Vagina (tissue), 2 donors: Measurements from ENCODE around the gene TRAF2.

ENCODE experiments used
- POLR2A ChIP-seq, 2 donors: fragments of 450-650 bp; IDR thresholded peaks; one replicate each; pipeline ENCODE4 v1.6.1; 2017; ENCODE audit warnings: antibody characterized with exemption in 2 of 2, mild to moderate bottlenecking in 2 of 2, moderate library complexity in 2 of 2
- POLR2AphosphoS5 ChIP-seq, 2 donors: sonication (generic); formaldehyde crosslinking; IDR thresholded peaks; one replicate each; pipeline ENCODE4 v1.9.0; 2017; ENCODE audit warnings: antibody characterized with exemption in 2 of 2, mild to moderate bottlenecking in 2 of 2, low read depth in 1 of 2; ENCODE audit not compliant: insufficient read depth in 1 of 2
- TF ChIP-seq, protein P1 (sequence below), 3 experiments: fragments of 450-650 bp in 2 of 3; fragments of 200-600 bp in 1 of 3; sonication (generic) in 1 of 3; IDR thresholded peaks; one replicate each; pipeline ENCODE4 v1.5.1; 2017 to 2019; ENCODE audit warnings: antibody characterized with exemption in 3 of 3, mild to moderate bottlenecking in 2 of 3, moderate library complexity in 2 of 3

DNA sequence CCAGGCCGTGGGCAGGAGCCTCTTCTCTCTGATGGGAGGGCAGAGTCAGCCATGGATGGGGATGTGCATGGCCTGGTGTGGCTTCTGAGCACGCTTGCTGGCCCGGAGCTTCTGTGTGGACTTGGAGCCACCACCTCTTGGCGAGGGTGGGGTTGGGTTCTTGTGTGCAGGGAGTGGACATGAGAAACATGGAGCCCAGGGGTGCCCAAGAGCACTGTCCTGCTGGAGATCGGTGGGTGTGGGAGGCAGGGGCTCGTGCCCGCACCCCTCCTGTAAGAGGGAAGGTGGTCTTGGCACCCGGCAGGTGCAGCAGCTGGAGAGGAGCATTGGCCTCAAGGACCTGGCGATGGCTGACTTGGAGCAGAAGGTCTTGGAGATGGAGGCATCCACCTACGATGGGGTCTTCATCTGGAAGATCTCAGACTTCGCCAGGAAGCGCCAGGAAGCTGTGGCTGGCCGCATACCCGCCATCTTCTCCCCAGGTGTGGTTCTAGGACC, 34.5 kb downstream of the TRAF2 start:
- TF ChIP-seq, protein P1, sequence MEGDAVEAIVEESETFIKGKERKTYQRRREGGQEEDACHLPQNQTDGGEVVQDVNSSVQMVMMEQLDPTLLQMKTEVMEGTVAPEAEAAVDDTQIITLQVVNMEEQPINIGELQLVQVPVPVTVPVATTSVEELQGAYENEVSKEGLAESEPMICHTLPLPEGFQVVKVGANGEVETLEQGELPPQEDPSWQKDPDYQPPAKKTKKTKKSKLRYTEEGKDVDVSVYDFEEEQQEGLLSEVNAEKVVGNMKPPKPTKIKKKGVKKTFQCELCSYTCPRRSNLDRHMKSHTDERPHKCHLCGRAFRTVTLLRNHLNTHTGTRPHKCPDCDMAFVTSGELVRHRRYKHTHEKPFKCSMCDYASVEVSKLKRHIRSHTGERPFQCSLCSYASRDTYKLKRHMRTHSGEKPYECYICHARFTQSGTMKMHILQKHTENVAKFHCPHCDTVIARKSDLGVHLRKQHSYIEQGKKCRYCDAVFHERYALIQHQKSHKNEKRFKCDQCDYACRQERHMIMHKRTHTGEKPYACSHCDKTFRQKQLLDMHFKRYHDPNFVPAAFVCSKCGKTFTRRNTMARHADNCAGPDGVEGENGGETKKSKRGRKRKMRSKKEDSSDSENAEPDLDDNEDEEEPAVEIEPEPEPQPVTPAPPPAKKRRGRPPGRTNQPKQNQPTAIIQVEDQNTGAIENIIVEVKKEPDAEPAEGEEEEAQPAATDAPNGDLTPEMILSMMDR (IDR thresholded peaks at IDR 0.05) = no peak
- TF ChIP-seq POLR2A (IDR thresholded peaks at IDR 0.05) = no peak
- TF ChIP-seq POLR2AphosphoS5 (IDR thresholded peaks at IDR 0.05; ENCODE audit: insufficient read depth in 1 of 2, low read depth in 1 of 2) = no peak
